ENCODE measurements around the gene DNASE2B.

Gene DNASE2B

GRCh38 chr1:84429231-84429630 is 30.9 kb downstream of the DNASE2B start:
- H3K4me2 ChIP-seq (ENCODE audit: low read length), result no peak overlapping the region
- no peak for TF ChIP-seq CTCF (IDR thresholded peaks at IDR 0.05)
- no peak overlapping the region for H3K9ac ChIP-seq
- no peaks in the 10 kb centered on the region for H3K27me3 ChIP-seq (ENCODE audit: control insufficient read depth, insufficient read depth, low read length)
- no peak overlapping the region for H3K27ac ChIP-seq
- no peaks in the 10 kb centered on the region for H3K79me2 ChIP-seq
- H3K9me3 ChIP-seq (ENCODE audit: control insufficient read depth, low read length), result no peaks in the 10 kb centered on the region
- H3K4me3 ChIP-seq (ENCODE audit: low read depth, low read length), result no peak overlapping the region
- H3K36me3 ChIP-seq (ENCODE audit: control insufficient read depth, insufficient read depth, low read length), result no peaks in the 10 kb centered on the region
- no peak overlapping the region for H2AFZ ChIP-seq
- no peaks in the 10 kb centered on the region for H3K4me1 ChIP-seq

GRCh38 chr1:84430546-84430945 is 32.3 kb downstream of the DNASE2B start:
- H3K36me3 ChIP-seq (ENCODE audit: control insufficient read depth, insufficient read depth, low read length), result no peaks in the 10 kb centered on the region
- no peaks in the 10 kb centered on the region for H3K27me3 ChIP-seq (ENCODE audit: control insufficient read depth, insufficient read depth, low read length)
- H3K9me3 ChIP-seq (ENCODE audit: control insufficient read depth, low read length), result no peaks in the 10 kb centered on the region
- H2AFZ ChIP-seq, result no peak overlapping the region
- no peaks in the 10 kb centered on the region for H3K4me1 ChIP-seq
- no peak overlapping the region for H3K4me3 ChIP-seq (ENCODE audit: low read depth, low read length)
- H3K79me2 ChIP-seq, result no peaks in the 10 kb centered on the region
- H3K4me2 ChIP-seq (ENCODE audit: low read length), result no peak overlapping the region
- no peak overlapping the region for H3K27ac ChIP-seq
- no peak overlapping the region for H3K9ac ChIP-seq
- no peak for TF ChIP-seq CTCF (IDR thresholded peaks at IDR 0.05)

GRCh38 chr1:84433258-84434080 is 35.2 kb downstream of the DNASE2B start:
- Histone ChIP-seq H3K36me3 (ENCODE audit: control insufficient read depth, insufficient read depth, low read length) (no peaks in the 10 kb centered on the region), H3K9ac (no peak overlapping the region), H3K79me2 (no peaks in the 10 kb centered on the region), H3K4me2 (ENCODE audit: low read length) (peak overlapping the region; percentile 62), H2AFZ (peak overlapping the region; percentile 49), H3K27ac (no peak overlapping the region), H3K9me3 (ENCODE audit: control insufficient read depth, low read length) (no peaks in the 10 kb centered on the region), H3K4me3 (ENCODE audit: low read depth, low read length) (peak overlapping the region; percentile 38), H3K27me3 (ENCODE audit: control insufficient read depth, insufficient read depth, low read length) (no peaks in the 10 kb centered on the region), H3K4me1 (no peaks in the 10 kb centered on the region)
- TF ChIP-seq CTCF (IDR thresholded peaks at IDR 0.05), result peak; percentile 55

- TF ChIP-seq CTCF (IDR thresholded peaks at IDR 0.05), result no peak
- H3K4me1 ChIP-seq, result no peaks in the 10 kb centered on the region
- H3K9ac ChIP-seq, result no peak overlapping the region
- H3K9me3 ChIP-seq (ENCODE audit: control insufficient read depth, low read length), result no peaks in the 10 kb centered on the region
- peak overlapping the region; percentile 38 for H3K4me3 ChIP-seq (ENCODE audit: low read depth, low read length)
- H3K79me2 ChIP-seq, result no peaks in the 10 kb centered on the region
- H3K27me3 ChIP-seq (ENCODE audit: control insufficient read depth, insufficient read depth, low read length), result no peaks in the 10 kb centered on the region
- no peaks in the 10 kb centered on the region for H3K36me3 ChIP-seq (ENCODE audit: control insufficient read depth, insufficient read depth, low read length)
- no peak overlapping the region for H3K27ac ChIP-seq
- no peak overlapping the region for H2AFZ ChIP-seq
- no peak overlapping the region for H3K4me2 ChIP-seq (ENCODE audit: low read length)
These were observed 35.9 kb downstream of the DNASE2B start for GRCh38 chr1:84434081-84434769.
